ENCODE data around the gene CCDC122.

The CCDC122 gene

GRCh38 chr13:43878892-43879754, at the start of gene CCDC122:
TSS of gene CCDC122 (minus strand) at chr13:43879740. CDS start at chr13:43869376, 10,364 bp downstream.
- no peaks in the 10 kb centered on the region for H3K4me1 ChIP-seq (ENCODE audit: control insufficient read depth, insufficient read depth, low read length)
- no peaks in the 10 kb centered on the region for H3K27me3 ChIP-seq (ENCODE audit: control insufficient read depth, insufficient read depth, low read length)
- H3K36me3 ChIP-seq (ENCODE audit: control insufficient read depth, insufficient read depth, low read length) = peaks cover 2% of the 10 kb centered on the region
- H3K9ac ChIP-seq (ENCODE audit: low read length) = peak within 1 kb of the TSS; percentile 90
- H3K4me3 ChIP-seq (ENCODE audit: low read length) = peak within 1 kb of the TSS; percentile 90
- peak within 1 kb of the TSS; percentile 95 for H3K27ac ChIP-seq (ENCODE audit: low read depth, low read length)

GRCh38 chr13:43924549-43925245, 45.2 kb upstream of the CCDC122 start:
- H3K9ac ChIP-seq (ENCODE audit: low read length) = no peak overlapping the region
- no peak overlapping the region for H3K4me3 ChIP-seq (ENCODE audit: low read length)
- H3K27ac ChIP-seq (ENCODE audit: low read depth, low read length) = no peak overlapping the region
- H3K4me1 ChIP-seq (ENCODE audit: control insufficient read depth, insufficient read depth, low read length) = no peaks in the 10 kb centered on the region
- no peaks in the 10 kb centered on the region for H3K36me3 ChIP-seq (ENCODE audit: control insufficient read depth, insufficient read depth, low read length)
- no peaks in the 10 kb centered on the region for H3K27me3 ChIP-seq (ENCODE audit: control insufficient read depth, insufficient read depth, low read length)

GRCh38 chr13:43920965-43921674, 41.6 kb upstream of the CCDC122 start:
- no peak overlapping the region for H3K4me3 ChIP-seq (ENCODE audit: low read length)
- H3K27ac ChIP-seq (ENCODE audit: low read depth, low read length) = no peak overlapping the region
- H3K4me1 ChIP-seq (ENCODE audit: control insufficient read depth, insufficient read depth, low read length) = no peaks in the 10 kb centered on the region
- no peaks in the 10 kb centered on the region for H3K36me3 ChIP-seq (ENCODE audit: control insufficient read depth, insufficient read depth, low read length)
- H3K9ac ChIP-seq (ENCODE audit: low read length) = no peak overlapping the region
- no peaks in the 10 kb centered on the region for H3K27me3 ChIP-seq (ENCODE audit: control insufficient read depth, insufficient read depth, low read length)

DNA sequence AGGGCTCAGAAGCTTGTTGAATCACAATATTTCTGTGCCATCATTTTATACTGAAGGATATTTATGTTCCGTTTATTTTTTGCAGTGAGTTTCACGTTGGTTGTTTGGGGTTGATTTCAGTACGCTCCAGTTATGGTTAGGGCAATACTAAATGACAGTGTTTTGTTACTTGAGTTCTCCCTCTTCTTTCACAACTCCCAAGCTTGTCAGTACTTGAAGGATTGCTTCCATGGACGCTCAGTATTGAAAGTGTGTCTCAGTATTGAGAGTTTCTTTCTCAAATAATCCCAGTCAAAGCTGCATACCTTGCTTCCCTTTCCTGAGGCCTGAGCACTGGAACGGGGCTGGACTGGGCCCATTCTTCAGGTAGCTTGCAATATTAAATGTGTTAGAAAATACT, 39.1 kb upstream of the CCDC122 start:
- H3K4me3 ChIP-seq (ENCODE audit: low read length) = no peak overlapping the region
- H3K27me3 ChIP-seq (ENCODE audit: control insufficient read depth, insufficient read depth, low read length) = no peaks in the 10 kb centered on the region
- H3K4me1 ChIP-seq (ENCODE audit: control insufficient read depth, insufficient read depth, low read length) = no peaks in the 10 kb centered on the region
- H3K9ac ChIP-seq (ENCODE audit: low read length) = no peak overlapping the region
- no peaks in the 10 kb centered on the region for H3K36me3 ChIP-seq (ENCODE audit: control insufficient read depth, insufficient read depth, low read length)
- H3K27ac ChIP-seq (ENCODE audit: low read depth, low read length) = no peak overlapping the region

GRCh38 chr13:43916828-43917227, 37.3 kb upstream of the CCDC122 start:
- H3K4me3 ChIP-seq (ENCODE audit: low read length) = no peak overlapping the region
- no peak overlapping the region for H3K9ac ChIP-seq (ENCODE audit: low read length)
- H3K36me3 ChIP-seq (ENCODE audit: control insufficient read depth, insufficient read depth, low read length) = no peaks in the 10 kb centered on the region
- no peaks in the 10 kb centered on the region for H3K27me3 ChIP-seq (ENCODE audit: control insufficient read depth, insufficient read depth, low read length)
- no peaks in the 10 kb centered on the region for H3K4me1 ChIP-seq (ENCODE audit: control insufficient read depth, insufficient read depth, low read length)
- H3K27ac ChIP-seq (ENCODE audit: low read depth, low read length) = no peak overlapping the region

DNA sequence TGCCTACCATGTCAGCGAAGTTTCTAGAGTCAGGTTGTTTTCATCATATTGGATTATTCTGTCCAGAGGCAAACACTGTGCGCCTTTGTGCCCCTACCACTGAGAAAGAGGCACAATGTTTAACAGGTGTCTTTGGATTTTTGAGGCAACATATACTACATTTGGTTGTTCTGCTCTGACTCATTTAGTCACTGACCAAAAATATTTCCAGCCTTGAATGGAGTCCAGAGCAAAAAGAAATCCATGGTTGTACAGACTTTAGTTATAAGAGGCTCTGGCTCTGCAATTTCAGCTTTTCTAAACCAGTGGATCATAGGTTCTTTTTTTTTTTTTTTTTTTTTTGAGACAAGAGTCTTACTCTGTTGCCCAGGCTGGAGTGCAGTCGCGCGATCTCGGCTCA, 35.9 kb upstream of the CCDC122 start:
- H3K4me1 ChIP-seq (ENCODE audit: control insufficient read depth, insufficient read depth, low read length) = no peaks in the 10 kb centered on the region
- H3K4me3 ChIP-seq (ENCODE audit: low read length) = no peak overlapping the region
- H3K27me3 ChIP-seq (ENCODE audit: control insufficient read depth, insufficient read depth, low read length) = no peaks in the 10 kb centered on the region
- H3K36me3 ChIP-seq (ENCODE audit: control insufficient read depth, insufficient read depth, low read length) = no peaks in the 10 kb centered on the region
- no peak overlapping the region for H3K27ac ChIP-seq (ENCODE audit: low read depth, low read length)
- no peak overlapping the region for H3K9ac ChIP-seq (ENCODE audit: low read length)

- Histone ChIP-seq H3K4me1 (ENCODE audit: control insufficient read depth, insufficient read depth, low read length) (no peaks in the 10 kb centered on the region), H3K9ac (ENCODE audit: low read length) (no peak overlapping the region), H3K36me3 (ENCODE audit: control insufficient read depth, insufficient read depth, low read length) (no peaks in the 10 kb centered on the region), H3K27me3 (ENCODE audit: control insufficient read depth, insufficient read depth, low read length) (no peaks in the 10 kb centered on the region), H3K27ac (ENCODE audit: low read depth, low read length) (no peak overlapping the region), H3K4me3 (ENCODE audit: low read length) (no peak overlapping the region)
Observed at GRCh38 chr13:43911871-43912270, 32.3 kb upstream of the CCDC122 start.

GRCh38 chr13:43911278-43911677, 31.7 kb upstream of the CCDC122 start:
- Histone ChIP-seq H3K36me3 (ENCODE audit: control insufficient read depth, insufficient read depth, low read length) (no peaks in the 10 kb centered on the region), H3K4me3 (ENCODE audit: low read length) (no peak overlapping the region), H3K27me3 (ENCODE audit: control insufficient read depth, insufficient read depth, low read length) (no peaks in the 10 kb centered on the region), H3K4me1 (ENCODE audit: control insufficient read depth, insufficient read depth, low read length) (no peaks in the 10 kb centered on the region), H3K27ac (ENCODE audit: low read depth, low read length) (no peak overlapping the region), H3K9ac (ENCODE audit: low read length) (no peak overlapping the region)

DNA sequence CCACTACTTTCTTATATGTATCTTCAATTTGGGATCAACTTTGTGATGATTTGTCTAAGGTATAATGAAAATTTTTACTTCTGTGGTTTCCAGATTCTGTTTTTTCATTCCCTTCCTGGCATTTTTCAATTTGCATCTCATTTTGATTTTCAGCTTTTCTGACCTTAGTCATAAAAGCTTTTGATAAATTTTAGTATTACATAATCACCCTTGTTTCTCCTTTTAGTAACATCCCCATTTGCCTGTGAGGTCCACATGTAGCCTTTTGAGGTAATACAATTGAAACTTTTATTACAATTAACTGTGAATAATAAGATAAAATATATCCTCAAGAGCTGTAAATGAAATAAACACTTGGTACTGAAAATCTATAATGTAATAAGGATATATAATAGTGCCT, 31.3 kb upstream of the CCDC122 start:
- no peaks in the 10 kb centered on the region for H3K36me3 ChIP-seq (ENCODE audit: control insufficient read depth, insufficient read depth, low read length)
- no peaks in the 10 kb centered on the region for H3K4me1 ChIP-seq (ENCODE audit: control insufficient read depth, insufficient read depth, low read length)
- H3K27me3 ChIP-seq (ENCODE audit: control insufficient read depth, insufficient read depth, low read length) = no peaks in the 10 kb centered on the region
- H3K27ac ChIP-seq (ENCODE audit: low read depth, low read length) = no peak overlapping the region
- H3K4me3 ChIP-seq (ENCODE audit: low read length) = no peak overlapping the region
- H3K9ac ChIP-seq (ENCODE audit: low read length) = no peak overlapping the region

DNA sequence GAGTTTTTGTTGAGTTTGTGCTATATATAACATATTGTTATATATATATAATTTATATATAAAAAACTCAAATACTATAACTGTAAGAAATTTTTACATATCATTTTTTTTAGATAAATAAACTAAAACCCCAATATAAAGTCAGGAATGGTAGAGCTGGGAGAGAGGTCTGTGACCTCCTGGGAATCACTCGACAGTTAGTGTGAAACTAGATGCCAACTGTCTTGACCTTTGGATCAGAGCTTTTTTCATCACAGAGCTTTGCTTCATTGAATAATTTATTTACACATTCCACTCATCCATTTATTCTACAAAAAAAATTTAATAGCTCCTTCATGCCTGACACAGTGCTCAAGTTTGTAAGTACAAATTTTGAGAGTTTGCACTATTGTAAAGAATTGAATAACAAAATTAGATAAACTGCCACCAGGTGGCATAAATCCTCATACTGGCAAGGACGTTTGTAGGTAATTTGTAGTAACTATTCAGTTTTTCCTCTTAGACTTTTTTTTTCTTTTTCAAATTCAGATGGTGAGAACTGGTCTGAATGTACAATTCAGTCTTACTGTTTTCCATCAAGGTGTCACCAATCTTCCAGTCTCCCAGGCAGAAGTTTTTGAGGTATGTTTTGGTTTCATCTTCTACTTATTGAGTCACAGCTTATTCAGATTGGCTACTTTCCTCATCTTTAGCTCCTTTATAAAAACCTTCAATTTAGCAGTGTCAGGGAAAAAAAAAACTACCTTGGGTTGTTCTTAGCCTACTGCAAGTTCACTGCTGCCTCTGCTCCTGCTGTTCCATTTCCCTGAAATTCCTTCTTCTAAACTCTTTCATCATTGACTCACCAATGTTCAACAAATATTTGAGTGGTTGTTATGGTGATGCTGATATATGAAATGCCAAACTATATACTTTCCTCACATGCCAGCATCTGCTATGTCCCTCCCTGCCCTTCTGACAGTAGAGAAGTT, 28.9 kb upstream of the CCDC122 start:
- H3K36me3 ChIP-seq (ENCODE audit: control insufficient read depth, insufficient read depth, low read length) = no peaks in the 10 kb centered on the region
- no peaks in the 10 kb centered on the region for H3K4me1 ChIP-seq (ENCODE audit: control insufficient read depth, insufficient read depth, low read length)
- H3K4me3 ChIP-seq (ENCODE audit: low read length) = no peak overlapping the region
- H3K27me3 ChIP-seq (ENCODE audit: control insufficient read depth, insufficient read depth, low read length) = no peaks in the 10 kb centered on the region
- H3K9ac ChIP-seq (ENCODE audit: low read length) = no peak overlapping the region
- no peak overlapping the region for H3K27ac ChIP-seq (ENCODE audit: low read depth, low read length)

DNA sequence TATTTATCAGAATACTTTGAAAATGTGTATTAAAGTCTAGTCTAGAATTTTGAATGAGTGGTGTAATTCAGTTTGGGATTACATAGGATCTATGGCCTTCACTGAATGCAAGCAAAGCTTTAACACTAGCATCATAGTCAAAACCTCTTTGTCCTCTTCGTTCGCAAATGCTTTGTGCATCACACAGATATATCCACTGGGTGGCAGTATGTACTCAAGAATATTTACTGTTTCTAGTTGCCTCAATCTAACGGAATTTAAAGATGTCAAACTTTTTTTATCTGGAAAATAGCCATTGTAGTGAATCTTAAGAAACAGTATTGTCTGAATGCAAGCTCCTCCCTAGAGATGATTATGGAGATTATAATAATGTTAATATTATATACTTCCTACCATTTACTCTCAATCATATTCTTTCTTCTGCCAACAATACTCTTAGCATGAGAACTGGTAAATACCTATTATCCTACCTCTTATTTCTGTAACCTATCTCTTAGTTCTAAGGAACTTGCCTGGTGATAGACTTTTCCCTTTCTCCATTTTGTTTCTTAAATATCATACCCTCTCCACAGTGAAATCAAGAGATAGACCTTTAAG, 26.0 kb upstream of the CCDC122 start:
- no peak overlapping the region for H3K27ac ChIP-seq (ENCODE audit: low read depth, low read length)
- no peak overlapping the region for H3K4me3 ChIP-seq (ENCODE audit: low read length)
- no peaks in the 10 kb centered on the region for H3K4me1 ChIP-seq (ENCODE audit: control insufficient read depth, insufficient read depth, low read length)
- no peak overlapping the region for H3K9ac ChIP-seq (ENCODE audit: low read length)
- H3K36me3 ChIP-seq (ENCODE audit: control insufficient read depth, insufficient read depth, low read length) = no peaks in the 10 kb centered on the region
- no peaks in the 10 kb centered on the region for H3K27me3 ChIP-seq (ENCODE audit: control insufficient read depth, insufficient read depth, low read length)

Measured in rectal smooth muscle tissue (tissue), 1 donor.